Activated naive CD4-positive, alpha-beta T cell treated with anti-CD3 and anti-CD28 coated beads for 36 hours (primary cell): Measurements from ENCODE around the gene BATF3. TPM values are rescaled to one million over a fixed set of nuclear protein-coding genes. Genes with fewer than 3 reads are reported as not detected.

ENCODE experiments used
- CTCF ChIA-PET: fragments of 350-600 bp; sonication (Branson Sonifier 250); formaldehyde crosslinking; loops from one replicate; lab custom pipeline; 2021; ENCODE audit warnings: antibody characterized with exemption; lab: Charles Lee
- DNase-seq: peaks from one replicate; pipeline ENCODE4 v3.0.0-alpha.2; 2020
- H3K27ac Mint-ChIP-seq: one replicate; pipeline ENCODE4 v1.8.0; 2021; ENCODE audit warnings: mild to moderate bottlenecking, mixed read lengths
- H3K27me3 Mint-ChIP-seq: one replicate; pipeline ENCODE4 v1.8.0; 2021; ENCODE audit warnings: low read depth, mixed read lengths
- H3K36me3 Mint-ChIP-seq: one replicate; pipeline ENCODE4 v1.8.0; 2021; ENCODE audit warnings: low read depth, mixed read lengths
- H3K4me1 Mint-ChIP-seq: one replicate; pipeline ENCODE4 v1.8.0; 2021; ENCODE audit warnings: low read depth, mixed read lengths
- H3K4me3 Mint-ChIP-seq: one replicate; pipeline ENCODE4 v1.8.0; 2021; ENCODE audit warnings: mild to moderate bottlenecking, moderate library complexity, mixed read lengths
- H3K9me3 Mint-ChIP-seq: one replicate; pipeline ENCODE4 v1.8.0; 2021; ENCODE audit warnings: mixed read lengths
- intact Hi-C: fragments of 100-400 bp; cut with micrococcal nuclease; formaldehyde crosslinking; loops from one replicate; pipeline ENCODE4 v1.15.1; 2023
- total RNA-seq, 2 experiments: library from RNA; stranded (reverse); gene quantifications; one replicate each; pipeline ENCODE4 v1.2.3, GENCODE V29; 2021

The BATF3 gene
- total RNA-seq, 2 experiments from 2014 or later: 26.7 to 27.1 TPM

DNA sequence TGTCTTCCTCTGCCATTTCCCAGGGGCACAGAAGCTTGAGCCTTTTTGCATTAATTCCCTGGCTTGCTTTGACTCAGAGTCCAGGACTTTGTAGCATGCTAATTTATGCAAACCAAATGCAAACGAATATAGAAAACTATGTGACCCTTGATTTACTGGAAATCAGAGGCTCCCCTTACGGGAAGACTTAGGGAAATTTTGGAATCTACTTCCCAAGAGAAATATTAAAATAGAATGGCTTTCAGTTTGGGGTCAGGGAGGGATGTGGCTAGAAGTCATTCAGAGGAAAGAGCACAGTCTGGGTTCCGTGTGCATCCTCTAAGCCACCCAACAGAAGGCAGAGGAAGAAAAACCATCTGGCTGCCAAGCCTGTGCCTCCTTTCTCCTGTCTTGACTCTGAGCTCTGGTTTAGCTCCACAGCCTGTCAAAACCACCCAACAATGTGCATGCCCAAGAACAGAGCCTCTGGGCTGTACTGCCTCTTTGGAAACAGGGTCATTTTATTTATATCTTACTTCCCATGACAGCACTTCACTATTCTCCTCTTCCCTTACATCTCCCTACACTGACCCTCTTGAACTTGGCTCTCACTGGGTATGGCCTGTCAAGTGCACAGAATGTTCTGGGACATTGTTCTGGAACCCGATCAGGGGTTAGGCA lies 61.0 kb downstream of the BATF3 start:
- DNase-seq: no peak
- Mint-ChIP-seq H3K27ac (no peak overlapping the region), H3K9me3 (peaks cover 7% of the 10 kb centered on the region), H3K4me1 (peaks cover 34% of the 10 kb centered on the region), H3K4me3 (no peak overlapping the region), H3K27me3 (peaks cover 2% of the 10 kb centered on the region), H3K36me3 (peaks cover 2% of the 10 kb centered on the region)
- intact Hi-C loops: no loop called here
- CTCF ChIA-PET: no interaction called here

DNA sequence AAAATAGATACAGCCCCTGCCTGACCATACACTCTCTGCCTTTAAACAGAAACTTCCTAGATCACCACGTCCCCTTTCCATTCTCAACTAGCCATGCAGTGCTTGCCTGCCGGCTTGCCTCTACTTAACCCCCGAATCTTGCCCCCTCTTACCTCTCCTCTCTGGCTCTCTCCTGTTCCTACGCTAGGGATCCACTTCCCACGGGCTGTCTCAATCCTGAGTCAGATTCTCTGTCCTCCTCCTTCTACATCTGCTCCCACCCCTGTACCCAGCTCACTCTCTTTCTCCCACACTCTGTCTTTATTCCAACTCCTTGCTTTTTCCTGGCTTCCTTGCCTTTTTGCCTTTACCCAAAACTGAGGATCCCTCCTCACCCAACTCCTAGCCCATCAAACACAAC lies 61.7 kb downstream of the BATF3 start:
- CTCF ChIA-PET: no interaction called here
- Mint-ChIP-seq H3K4me3 (no peak overlapping the region), H3K9me3 (peaks cover 7% of the 10 kb centered on the region), H3K4me1 (peaks cover 34% of the 10 kb centered on the region), H3K36me3 (peaks cover 2% of the 10 kb centered on the region), H3K27me3 (no peaks in the 10 kb centered on the region), H3K27ac (no peak overlapping the region)
- no peak for DNase-seq
- intact Hi-C loops: no loop called here

Other genes with a start within 250 kb of the BATF3 start
- gene ATF3, start 91.1 kb downstream of the BATF3 start, total RNA-seq: 10 to 100 TPM; 67.4 to 67.7 TPM
- 10 to 100 TPM; 21.2 to 23.7 TPM for gene NSL1, start 91.9 kb upstream of the BATF3 start, total RNA-seq
- 10 to 100 TPM; 14.9 to 16.9 TPM for gene TATDN3, start 92.1 kb upstream of the BATF3 start, total RNA-seq
- gene SPATA45, start 147.8 kb upstream of the BATF3 start, total RNA-seq: not detected
- 1 to 10 TPM; 6.0 to 7.3 TPM for gene FLVCR1, start 158.4 kb upstream of the BATF3 start, total RNA-seq